GM20000 (cell line): ENCODE results near the gene TRIM59.

Source experiments
- DNase-seq: peaks from one replicate; pipeline ENCODE4 v3.0.0; 2012; ENCODE audit warnings: low spot score
- CTCF ChIP-seq: IDR thresholded peaks from 2 replicates; pipeline ENCODE4 v1.5.1; 2012; ENCODE audit warnings: mild to moderate bottlenecking, control low read depth; ENCODE audit errors: extremely low read depth, missing control alignments

TRIM59 gene

DNA sequence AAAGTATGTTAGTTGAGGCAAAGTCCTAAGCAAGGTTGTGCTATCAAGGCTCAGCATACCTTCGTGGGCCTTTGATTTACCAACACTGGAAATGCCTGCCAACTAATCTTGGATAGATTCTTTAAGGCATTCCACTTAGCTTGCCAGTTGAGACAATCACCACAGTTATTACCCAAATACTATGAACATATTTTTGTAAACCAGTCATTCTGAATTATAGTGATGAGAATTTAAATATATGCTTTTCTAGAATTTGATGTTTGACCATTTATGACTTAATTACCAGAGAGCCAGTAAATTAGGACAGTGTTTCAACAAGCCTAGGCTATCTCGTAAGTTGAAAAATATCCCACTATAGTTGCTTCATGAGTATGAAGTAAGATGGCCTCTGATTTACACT, 15.5 kb downstream of the TRIM59 start:
- no peak for DNase-seq
- no peak for TF ChIP-seq CTCF

- no peak for DNase-seq
- TF ChIP-seq CTCF = no peak
Measured at GRCh38 chr3:160427832-160428424, 21.7 kb downstream of the TRIM59 start.

GRCh38 chr3:160417311-160417710, 32.3 kb downstream of the TRIM59 start:
- no peak for TF ChIP-seq CTCF
- DNase-seq = no peak

- TF ChIP-seq CTCF = peak; percentile 74
- peak; percentile 51 for DNase-seq
Measured at GRCh38 chr3:160413613-160414248, 35.9 kb downstream of the TRIM59 start.

- DNase-seq = no peak
- TF ChIP-seq CTCF = no peak
Measured at GRCh38 chr3:160412477-160412876, 37.1 kb downstream of the TRIM59 start.

DNA sequence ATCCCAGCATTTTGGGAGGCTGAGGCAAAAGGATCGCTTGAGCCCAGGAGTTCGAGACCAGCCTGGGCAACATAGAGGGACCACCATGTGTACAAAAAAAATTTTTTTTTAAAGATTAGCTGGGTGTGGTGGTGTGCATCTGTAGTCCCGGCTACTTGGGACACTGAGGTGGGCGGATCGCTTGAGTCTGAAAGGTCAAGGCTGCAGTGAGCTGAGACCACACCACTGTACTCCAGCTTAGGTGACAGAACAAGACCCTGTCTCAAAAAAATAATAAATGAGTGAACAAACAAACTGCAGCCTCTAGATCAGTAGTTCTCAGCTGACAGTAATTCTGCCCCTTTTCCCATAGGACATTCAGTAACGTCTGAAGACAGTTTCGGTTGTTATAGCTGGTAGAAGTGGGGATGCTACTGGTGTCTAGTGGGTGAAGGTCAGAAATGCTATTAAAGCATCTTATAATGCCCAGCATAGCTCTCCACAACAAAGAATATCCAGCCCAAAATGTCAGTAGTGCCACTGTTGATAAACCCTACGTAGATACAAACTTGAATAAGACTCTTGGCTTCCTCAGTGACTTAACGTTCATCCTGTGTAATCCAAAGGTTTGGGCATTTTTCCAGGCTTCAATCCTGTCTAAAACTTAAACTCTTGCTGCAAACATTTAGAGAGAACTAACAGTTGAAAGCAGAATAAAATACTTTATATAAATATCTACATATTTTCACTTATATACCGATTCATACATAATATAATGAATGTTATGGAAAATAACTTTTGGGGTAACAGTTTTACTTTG, 39.6 kb downstream of the TRIM59 start:
- no peak for DNase-seq
- no peak for TF ChIP-seq CTCF
